Lung (tissue), 12 donors: ENCODE data around the gene TCERG1. TPM values are rescaled to one million over a fixed set of nuclear protein-coding genes. Genes with fewer than 3 reads are reported as not detected.

Experiments used
- ATAC-seq: fragments of 200-7000 bp; cut with Tn5 transposase; one replicate; pipeline ENCODE4 v1.9.1; 2020; ENCODE audit warnings: moderate number of reproducible peaks; ENCODE audit not compliant: insufficient read depth, low FRiP score
- DNase-seq, 3 donors: peaks; one replicate each; pipeline ENCODE4 v3.0.0-alpha.2; 2013 to 2017
- H3K27ac ChIP-seq, 2 donors: one replicate each; pipeline ENCODE4 v1.5.1; 2013; ENCODE audit warnings: mild to moderate bottlenecking in 2 of 2, moderate library complexity in 2 of 2, control low read depth in 1 of 2, inconsistent platforms in 1 of 2, low read depth in 1 of 2, low read length in 1 of 2
- H3K27me3 ChIP-seq, 3 donors: one replicate each; pipeline ENCODE4 v1.5.1; 2013; ENCODE audit warnings: low read length in 2 of 3; ENCODE audit not compliant: control insufficient read depth in 3 of 3, insufficient read depth in 3 of 3
- H3K36me3 ChIP-seq, 4 donors: one replicate each; pipeline ENCODE4 v1.5.1; 2013; ENCODE audit warnings: low read length in 4 of 4, mild to moderate bottlenecking in 1 of 4, moderate library complexity in 1 of 4; ENCODE audit not compliant: control insufficient read depth in 4 of 4, insufficient read depth in 4 of 4
- H3K4me1 ChIP-seq, 5 donors: one replicate each; pipeline ENCODE4 v1.5.1; 2013; ENCODE audit warnings: low read length in 5 of 5, mild to moderate bottlenecking in 2 of 5, moderate library complexity in 1 of 5; ENCODE audit not compliant: control insufficient read depth in 5 of 5, insufficient read depth in 5 of 5
- H3K4me3 ChIP-seq: one replicate; pipeline ENCODE4 v1.5.1; 2013; ENCODE audit warnings: mild to moderate bottlenecking, control low read depth, moderate library complexity
- H3K9ac ChIP-seq, 2 donors: one replicate each; pipeline ENCODE4 v1.5.1; 2013; ENCODE audit warnings: low read length in 2 of 2, control low read depth in 1 of 2; ENCODE audit not compliant: insufficient read depth in 1 of 2
- H3K9me3 ChIP-seq, 4 donors: one replicate each; pipeline ENCODE4 v1.5.1; 2013; ENCODE audit warnings: low read length in 3 of 4, mild to moderate bottlenecking in 1 of 4, moderate library complexity in 1 of 4; ENCODE audit not compliant: control insufficient read depth in 4 of 4, insufficient read depth in 3 of 4
- WGBS, 2 donors: extraction: QIAGEN DNeasy Blood & Tissue Kit; methylation state at CpG; one replicate each; pipeline ENCODE4 v1.1.7; 2013; 5-methylcytosine and 5-hydroxymethylcytosine counted together
- polyA plus RNA-seq, 2 donors: library from polyadenylated mRNA; stranded (reverse); fragments of 200-250 nt; gene quantifications; one replicate each; pipeline ENCODE4 v1.2.1, GENCODE V29; 2013
- total RNA-seq, 2 donors: library from RNA; depleted of rRNA in 1 of 2; stranded (reverse); fragments of >200 nt in 1 of 2; gene quantifications; one replicate each; pipeline ENCODE4 v1.2.1, GENCODE V29; 2014 to 2021
- TF ChIP-seq, protein P1 (sequence below): IDR thresholded peaks from 2 replicates; pipeline ENCODE4 v1.5.1; 2012; ENCODE audit warnings: mild to moderate bottlenecking; ENCODE audit errors: control extremely low read depth, extremely low read depth
- donor health status: control.
- donor health status: control.
- donor health status: Bipolar disorder and iron deficiency.
- donor health status: healthy.
- donor health status: DM: yes; HTN: yes; CAD: no.

Gene TCERG1
- total and polyA plus RNA-seq, 4 donors: 21.1 to 79.2 (median 45.2) TPM

DNA sequence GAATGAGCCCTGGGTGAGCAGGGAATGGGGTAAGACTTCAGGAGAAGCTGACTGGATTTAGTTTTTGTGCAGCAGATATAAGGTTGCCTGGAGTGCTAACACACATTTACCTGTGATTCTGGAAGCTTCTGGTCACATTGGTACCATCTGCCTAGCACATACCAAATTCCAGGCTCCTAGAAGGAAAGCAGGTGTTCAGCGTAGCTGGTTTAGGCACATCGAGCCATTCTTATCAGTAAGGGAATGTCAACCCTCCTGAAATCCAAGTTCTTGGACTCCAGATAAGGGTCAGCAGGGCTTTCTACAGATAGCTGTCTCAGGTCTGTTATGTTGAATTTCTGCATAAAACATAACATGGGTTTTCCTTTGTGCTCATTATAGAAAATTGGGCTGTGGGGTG is 10.3 kb downstream of the TCERG1 start:
- no peaks in the 10 kb centered on the region for H3K27me3 ChIP-seq
- H3K9me3 ChIP-seq: no peaks in the 10 kb centered on the region
- DNase-seq (no peak), ATAC-seq (no peak)
- TF ChIP-seq, protein P1, sequence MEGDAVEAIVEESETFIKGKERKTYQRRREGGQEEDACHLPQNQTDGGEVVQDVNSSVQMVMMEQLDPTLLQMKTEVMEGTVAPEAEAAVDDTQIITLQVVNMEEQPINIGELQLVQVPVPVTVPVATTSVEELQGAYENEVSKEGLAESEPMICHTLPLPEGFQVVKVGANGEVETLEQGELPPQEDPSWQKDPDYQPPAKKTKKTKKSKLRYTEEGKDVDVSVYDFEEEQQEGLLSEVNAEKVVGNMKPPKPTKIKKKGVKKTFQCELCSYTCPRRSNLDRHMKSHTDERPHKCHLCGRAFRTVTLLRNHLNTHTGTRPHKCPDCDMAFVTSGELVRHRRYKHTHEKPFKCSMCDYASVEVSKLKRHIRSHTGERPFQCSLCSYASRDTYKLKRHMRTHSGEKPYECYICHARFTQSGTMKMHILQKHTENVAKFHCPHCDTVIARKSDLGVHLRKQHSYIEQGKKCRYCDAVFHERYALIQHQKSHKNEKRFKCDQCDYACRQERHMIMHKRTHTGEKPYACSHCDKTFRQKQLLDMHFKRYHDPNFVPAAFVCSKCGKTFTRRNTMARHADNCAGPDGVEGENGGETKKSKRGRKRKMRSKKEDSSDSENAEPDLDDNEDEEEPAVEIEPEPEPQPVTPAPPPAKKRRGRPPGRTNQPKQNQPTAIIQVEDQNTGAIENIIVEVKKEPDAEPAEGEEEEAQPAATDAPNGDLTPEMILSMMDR: no peak
- no peaks in the 10 kb centered on the region for H3K4me1 ChIP-seq
- peaks cover 16 to 26% (median 20%) of the 10 kb centered on the region in 4 donors for H3K36me3 ChIP-seq
- 86 to 90% methylated on average over 2 of the region's 2 CpGs for WGBS, 2 donors
- no peak overlapping the region for H3K4me3 ChIP-seq
- H3K9ac ChIP-seq: no peak overlapping the region
- H3K27ac ChIP-seq: no peak overlapping the region

- WGBS, 2 donors: 97% methylated on average over 5 of the region's 5 CpGs
- Histone ChIP-seq H3K27me3 (no peaks in the 10 kb centered on the region), H3K27ac (no peak overlapping the region), H3K9ac (no peak overlapping the region), H3K36me3 (peaks cover 19 to 29% (median 26%) of the 10 kb centered on the region in 4 donors), H3K4me1 (no peaks in the 10 kb centered on the region), H3K4me3 (no peak overlapping the region), H3K9me3 (no peaks in the 10 kb centered on the region)
- DNase-seq (no peak), ATAC-seq (no peak)
- TF ChIP-seq, protein P1: no peak
These were observed 11.8 kb downstream of the TCERG1 start for GRCh38 chr5:146458894-146459293.

DNA sequence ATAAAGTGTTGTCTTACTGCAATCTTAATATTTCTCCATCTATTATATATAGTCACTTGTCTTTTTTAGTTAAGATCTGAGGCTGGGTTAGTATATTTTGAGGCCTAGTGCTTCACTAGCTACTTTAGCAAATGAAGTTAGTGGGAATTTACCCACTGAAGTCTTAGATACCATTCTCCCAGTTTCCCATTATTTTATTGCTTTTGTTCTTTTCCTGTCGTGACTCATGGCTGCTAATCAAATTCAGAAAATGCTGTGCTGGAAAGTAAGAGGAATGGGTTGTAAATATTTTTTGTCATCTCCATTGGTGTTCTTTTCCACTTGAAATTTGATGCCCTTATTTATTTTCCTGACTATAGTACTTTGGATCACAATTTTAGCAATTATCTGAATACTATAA is 14.2 kb downstream of the TCERG1 start:
- H3K27me3 ChIP-seq: no peaks in the 10 kb centered on the region
- no peak overlapping the region for H3K4me3 ChIP-seq
- H3K9ac ChIP-seq: no peak overlapping the region
- no peaks in the 10 kb centered on the region for H3K4me1 ChIP-seq
- H3K27ac ChIP-seq: no peak overlapping the region
- H3K9me3 ChIP-seq: no peaks in the 10 kb centered on the region
- TF ChIP-seq, protein P1: no peak
- ATAC-seq: no peak
- 82 to 86% methylated on average over 1 of the region's 1 CpG for WGBS, 2 donors
- DNase-seq: no peak
- peaks cover 22 to 37% (median 29%) of the 10 kb centered on the region in 4 donors for H3K36me3 ChIP-seq

DNA sequence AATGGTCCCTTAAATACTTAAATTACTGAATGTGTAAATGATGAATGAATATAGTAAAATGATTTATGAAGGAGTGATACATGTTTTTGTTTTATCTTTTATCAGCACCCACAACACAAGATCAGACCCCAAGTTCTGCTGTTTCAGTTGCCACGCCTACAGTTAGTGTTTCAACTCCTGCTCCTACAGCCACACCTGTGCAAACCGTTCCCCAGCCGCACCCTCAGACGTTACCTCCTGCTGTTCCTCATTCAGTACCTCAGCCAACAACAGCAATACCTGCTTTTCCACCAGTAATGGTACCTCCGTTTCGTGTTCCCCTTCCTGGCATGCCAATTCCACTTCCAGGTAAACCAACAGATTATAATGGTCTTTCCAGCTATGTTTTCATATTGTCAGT is 16.3 kb downstream of the TCERG1 start:
- H3K9ac ChIP-seq: no peak overlapping the region
- 93 to 94% methylated on average over 6 of the region's 6 CpGs for WGBS, 2 donors
- H3K27me3 ChIP-seq: no peaks in the 10 kb centered on the region
- H3K27ac ChIP-seq: no peak overlapping the region
- ATAC-seq (no peak), DNase-seq (no peak)
- H3K9me3 ChIP-seq: no peaks in the 10 kb centered on the region
- peaks cover 15 to 38% (median 28%) of the 10 kb centered on the region in 4 donors for H3K36me3 ChIP-seq
- no peaks in the 10 kb centered on the region for H3K4me1 ChIP-seq
- no peak overlapping the region for H3K4me3 ChIP-seq
- TF ChIP-seq, protein P1: no peak
